Measurements from ENCODE around the gene HIGD2A.

DNA sequence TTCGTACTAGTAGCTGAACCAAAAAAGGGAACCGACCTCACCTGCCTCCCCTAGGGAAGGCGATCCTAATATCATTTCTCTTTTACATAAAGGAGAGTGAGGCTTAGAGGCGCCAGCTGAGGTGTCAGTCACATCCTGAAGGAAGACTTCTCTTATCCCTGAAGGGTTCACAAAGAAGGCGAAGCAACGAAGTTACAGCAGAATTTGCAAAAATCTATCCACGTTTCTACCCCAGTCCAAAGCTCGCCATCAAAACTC lies 26.4 kb upstream of the HIGD2A start:
- TF ChIP-seq GATA2 (IDR thresholded peaks at IDR 0.05; ENCODE audit: low read depth, low read length) (no peak), GATA3 (IDR thresholded peaks at IDR 0.05; ENCODE audit: low read depth, low read length) (no peak)
